LNCAP (cell line): Measurements from ENCODE around the gene GLA.

Source experiments
- CTCF ChIP-seq: fragments of 450-650 bp; IDR thresholded peaks from 2 replicates; pipeline ENCODE4 v1.5.1; 2017; ENCODE audit warnings: mild to moderate bottlenecking

The GLA gene

GRCh38 chrX:101395789-101396188, 11.9 kb downstream of the GLA start:
- no peak for TF ChIP-seq CTCF

GRCh38 chrX:101394372-101394771, 13.4 kb downstream of the GLA start:
- no peak for TF ChIP-seq CTCF

GRCh38 chrX:101393530-101394305, 14.0 kb downstream of the GLA start:
- TF ChIP-seq CTCF: no peak

- TF ChIP-seq CTCF: no peak
These were observed 15.9 kb downstream of the GLA start for GRCh38 chrX:101391831-101392230.

- peak; percentile 67 for TF ChIP-seq CTCF
These were observed 16.8 kb downstream of the GLA start, which contains the start of gene RPL36A for GRCh38 chrX:101390664-101391525. Gene RPL36A (plus strand): TSS chrX:101391011. CDS start chrX:101391044, 33 bp downstream.

GRCh38 chrX:101388604-101389003, 19.1 kb downstream of the GLA start:
- no peak for TF ChIP-seq CTCF

GRCh38 chrX:101386542-101386885, 21.2 kb downstream of the GLA start:
- TF ChIP-seq CTCF: no peak
